ENCODE measurements around the gene CTNND2.

DNA sequence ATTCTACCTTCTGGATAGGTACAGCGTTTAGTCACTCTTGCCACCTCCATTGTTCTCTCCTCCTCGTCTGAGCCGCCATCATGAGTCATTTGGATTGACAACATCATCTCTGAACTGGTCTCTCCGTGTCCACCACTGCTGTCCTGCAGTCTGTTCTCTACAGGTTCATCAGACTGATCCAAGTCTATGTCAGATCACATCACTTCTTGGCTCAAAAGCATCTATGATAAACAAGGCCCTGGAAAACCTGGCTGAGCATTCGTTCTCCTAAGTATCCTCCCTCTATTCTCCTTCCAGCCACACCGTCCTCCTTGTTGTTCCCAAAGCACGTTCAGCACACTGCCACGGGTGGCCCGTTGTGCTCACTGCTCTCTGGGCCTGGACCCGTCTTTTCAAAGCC is 50.5 kb downstream of the CTNND2 start:
- TF ChIP-seq, protein P1, sequence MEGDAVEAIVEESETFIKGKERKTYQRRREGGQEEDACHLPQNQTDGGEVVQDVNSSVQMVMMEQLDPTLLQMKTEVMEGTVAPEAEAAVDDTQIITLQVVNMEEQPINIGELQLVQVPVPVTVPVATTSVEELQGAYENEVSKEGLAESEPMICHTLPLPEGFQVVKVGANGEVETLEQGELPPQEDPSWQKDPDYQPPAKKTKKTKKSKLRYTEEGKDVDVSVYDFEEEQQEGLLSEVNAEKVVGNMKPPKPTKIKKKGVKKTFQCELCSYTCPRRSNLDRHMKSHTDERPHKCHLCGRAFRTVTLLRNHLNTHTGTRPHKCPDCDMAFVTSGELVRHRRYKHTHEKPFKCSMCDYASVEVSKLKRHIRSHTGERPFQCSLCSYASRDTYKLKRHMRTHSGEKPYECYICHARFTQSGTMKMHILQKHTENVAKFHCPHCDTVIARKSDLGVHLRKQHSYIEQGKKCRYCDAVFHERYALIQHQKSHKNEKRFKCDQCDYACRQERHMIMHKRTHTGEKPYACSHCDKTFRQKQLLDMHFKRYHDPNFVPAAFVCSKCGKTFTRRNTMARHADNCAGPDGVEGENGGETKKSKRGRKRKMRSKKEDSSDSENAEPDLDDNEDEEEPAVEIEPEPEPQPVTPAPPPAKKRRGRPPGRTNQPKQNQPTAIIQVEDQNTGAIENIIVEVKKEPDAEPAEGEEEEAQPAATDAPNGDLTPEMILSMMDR (IDR thresholded peaks at IDR 0.05 in 4 of 5, conservative IDR thresholded peaks at IDR 0.05 in 1 of 5): no peak
- TF ChIP-seq POLR2A (IDR thresholded peaks at IDR 0.05): no peak
